SW 1271 (cell line): Measurements from ENCODE around the gene PSTPIP1.

Experiments
- DNase-seq, 2 experiments: peaks; one replicate each; lab custom pipeline; 2025; lab: John Stamatoyannopoulos, UW

PSTPIP1 gene

DNA sequence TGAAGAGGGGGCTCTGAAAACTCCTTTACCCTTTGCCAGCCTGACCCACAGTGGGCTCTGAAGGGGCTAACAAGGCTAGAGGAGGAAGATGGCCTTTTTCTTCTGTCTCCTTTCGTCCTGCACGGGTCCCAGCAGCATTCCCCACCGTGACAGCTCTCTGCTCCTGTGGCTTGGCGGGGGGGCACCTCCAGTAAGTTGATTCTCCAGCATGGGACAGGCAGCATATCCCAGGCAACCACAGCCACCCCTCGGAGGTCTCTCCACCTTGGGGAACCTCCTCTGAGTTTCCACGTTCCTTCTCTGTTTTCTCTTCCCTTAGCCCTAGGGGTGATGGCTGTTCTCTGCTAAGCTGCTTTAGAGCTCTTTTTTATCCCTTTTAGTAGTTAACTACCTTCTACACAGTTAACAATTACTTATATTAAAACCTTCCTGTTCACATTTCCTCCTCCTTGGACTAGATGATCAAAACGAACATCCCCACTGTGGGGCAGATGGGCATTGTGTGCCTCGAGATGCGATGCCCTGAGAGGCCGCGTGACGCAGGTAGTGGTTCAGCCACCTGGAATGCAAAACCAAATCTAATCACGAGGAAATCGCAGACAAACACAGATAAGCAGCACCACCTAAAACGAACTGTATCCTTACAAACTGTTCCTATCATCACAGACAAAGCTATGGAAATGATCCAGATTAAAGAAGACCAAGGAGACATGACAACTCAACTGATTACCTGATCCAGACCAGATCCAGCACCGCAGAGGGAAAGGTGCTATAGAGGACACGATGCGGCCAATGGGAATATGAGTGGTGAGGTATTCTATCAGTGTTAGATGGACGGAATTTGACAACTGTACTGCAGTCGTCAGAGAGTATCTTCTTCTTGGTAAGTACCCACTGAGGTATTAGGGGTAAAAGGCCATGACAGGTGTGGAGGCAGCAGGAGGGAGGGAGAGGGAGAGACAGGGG lies 48.3 kb downstream of the PSTPIP1 start:
- DNase-seq = no peak

DNA sequence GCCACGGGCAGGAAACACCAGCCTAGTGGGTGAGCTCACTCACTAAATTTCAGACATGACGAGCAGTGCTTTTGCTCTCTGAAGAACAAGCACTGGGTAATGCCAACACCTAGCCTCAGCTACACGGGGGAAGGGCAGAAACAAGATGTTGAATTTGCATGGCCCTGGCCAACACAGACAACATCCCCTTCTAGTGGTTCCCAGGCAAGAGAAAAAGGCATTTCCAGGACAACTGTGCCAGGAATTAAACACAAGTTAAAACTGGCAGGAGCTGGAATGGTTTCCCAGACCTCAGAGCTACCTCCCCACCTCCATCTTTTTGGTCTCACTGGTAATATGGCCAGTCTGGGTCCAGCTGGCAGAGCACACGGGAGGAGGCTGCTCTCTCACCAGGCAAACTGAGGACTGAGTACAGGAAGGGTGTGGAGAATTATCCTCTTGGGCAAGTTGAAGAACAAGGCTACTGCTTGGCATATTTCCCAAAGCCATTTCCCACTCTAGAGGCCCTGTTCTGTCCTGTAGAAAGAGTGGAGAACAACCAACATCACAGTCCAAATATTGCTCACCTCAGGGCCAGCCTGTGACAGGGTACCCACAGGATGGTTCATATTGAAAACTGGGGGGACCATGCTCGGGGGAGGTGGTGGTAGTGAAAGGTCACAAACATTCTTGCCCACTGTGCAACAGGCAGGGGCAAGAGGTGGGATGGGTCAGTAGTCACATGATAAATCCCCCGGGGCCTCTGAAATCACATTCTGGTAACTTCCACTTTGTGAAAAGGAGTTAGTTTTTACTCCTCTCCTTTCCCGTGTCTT lies 49.5 kb downstream of the PSTPIP1 start:
- DNase-seq = no peak

DNA sequence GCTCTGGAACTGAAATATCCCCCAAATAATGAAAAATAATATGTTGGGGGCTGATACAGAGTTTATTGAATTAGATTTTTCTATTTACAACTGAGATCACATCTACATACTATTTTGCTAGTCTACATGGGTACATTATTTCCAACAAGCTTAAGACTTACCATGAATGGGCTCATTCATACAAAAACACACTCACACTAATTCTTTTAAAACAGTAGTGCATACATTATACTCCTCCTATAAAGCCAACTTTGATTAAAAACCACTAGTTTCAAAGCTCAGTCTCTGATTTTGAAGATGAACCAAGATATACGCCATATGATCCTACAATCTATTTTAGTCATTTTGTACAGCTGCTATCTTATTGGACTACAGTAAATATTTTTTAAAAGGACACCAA lies 51.1 kb downstream of the PSTPIP1 start:
- DNase-seq = no peak

DNA sequence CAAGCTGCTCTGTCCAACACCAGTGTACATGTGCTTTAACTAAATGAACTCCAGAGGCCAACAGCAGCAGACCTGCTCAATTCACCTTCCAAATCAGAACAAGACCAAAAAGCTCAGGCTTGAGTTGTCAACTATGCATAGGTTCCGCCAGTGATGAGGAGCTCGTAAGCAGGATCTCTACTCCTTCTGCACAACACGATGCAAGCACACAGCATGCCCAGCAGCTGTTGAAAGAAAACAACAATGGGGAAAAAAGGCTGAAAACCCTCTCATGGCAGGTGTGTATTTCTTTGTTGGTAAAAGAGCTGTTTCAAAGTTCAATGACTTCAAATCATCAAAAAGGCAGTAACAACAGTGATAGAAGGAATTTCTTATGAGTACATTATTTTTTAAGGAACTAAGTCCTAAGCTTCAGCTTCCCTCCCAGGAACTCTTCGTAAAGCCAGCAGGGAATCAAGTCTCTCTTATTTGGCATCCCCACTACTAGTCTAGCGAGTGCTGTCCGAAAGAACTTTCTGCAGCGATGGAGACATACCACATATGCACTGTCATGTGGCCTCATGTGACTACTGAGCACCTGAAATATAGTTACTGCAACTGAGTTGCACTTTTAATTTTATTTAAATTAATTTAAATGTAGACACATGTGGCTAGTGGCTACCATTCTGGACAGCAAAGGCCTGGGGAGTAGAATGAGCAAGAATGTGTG lies 51.9 kb downstream of the PSTPIP1 start:
- DNase-seq = no peak

DNA sequence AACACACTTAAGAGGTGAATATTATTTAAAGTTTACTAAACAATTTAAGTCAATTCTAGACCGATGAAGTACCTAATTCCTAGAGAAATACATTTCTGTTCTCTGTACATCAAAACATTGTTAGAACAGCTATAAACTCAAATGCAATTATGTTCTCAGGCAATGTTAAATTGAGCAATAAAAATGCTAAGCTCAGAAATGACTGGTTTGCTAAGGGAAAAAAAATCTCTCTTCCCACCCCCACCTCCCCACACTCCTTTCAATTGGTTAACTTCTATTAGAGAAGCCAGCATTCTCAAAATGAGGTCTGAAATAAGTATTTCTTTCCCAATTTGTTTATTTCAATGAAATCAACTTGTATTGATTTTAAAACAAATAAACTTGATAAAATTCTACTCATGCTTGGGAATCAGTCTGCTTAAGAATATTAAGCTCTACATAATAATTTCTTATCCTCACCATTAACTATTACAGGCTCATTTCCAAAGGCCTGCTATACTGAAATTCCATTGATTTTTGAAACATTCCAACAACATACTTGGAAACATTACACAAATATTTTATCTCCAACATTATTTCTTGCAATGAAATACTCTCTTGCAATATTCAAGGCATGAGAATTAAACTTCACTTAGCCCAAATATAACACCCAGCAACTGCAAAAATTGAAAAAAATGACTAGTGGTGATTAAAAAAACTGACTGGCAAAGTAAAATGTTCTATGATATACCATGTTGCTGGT lies 53.4 kb downstream of the PSTPIP1 start:
- no peak for DNase-seq

DNA sequence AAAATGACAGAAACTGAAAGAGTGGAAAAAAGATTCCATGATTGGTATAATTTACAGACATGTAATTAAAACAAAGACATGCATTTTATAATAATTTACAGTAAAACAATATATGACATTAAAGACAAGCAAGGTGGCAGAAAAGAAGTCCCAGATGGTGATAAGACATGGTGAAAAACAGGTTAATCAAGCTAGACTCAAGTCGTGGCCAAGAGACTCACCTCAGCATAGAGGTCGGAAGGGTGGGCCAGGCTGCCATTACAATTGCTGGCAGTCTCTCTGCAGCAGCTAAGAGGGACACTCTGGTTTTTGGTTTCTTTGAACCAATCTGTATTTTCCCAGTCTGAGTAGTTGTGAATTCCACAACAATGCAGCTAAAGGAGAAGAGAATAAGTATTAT lies 57.6 kb downstream of the PSTPIP1 start:
- DNase-seq = no peak

DNA sequence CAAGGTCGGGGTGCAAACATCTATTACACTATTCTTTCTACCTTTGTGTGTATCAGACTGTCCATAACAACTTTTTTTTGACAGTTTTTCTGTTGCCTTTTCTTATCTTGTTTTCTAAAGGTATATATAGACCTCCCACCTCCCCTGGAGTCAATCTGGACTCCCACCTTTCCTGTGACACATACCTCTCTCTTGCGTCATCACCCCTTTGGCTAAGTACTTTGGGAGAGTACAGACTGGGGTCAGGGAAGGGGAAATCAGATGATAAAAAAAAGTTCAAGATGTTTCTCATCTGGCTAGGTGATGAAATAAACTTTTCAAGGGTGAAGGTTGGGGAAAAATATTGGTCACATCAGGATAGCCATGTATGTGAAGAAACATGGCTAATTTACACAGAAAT lies 58.8 kb downstream of the PSTPIP1 start:
- DNase-seq = no peak

DNA sequence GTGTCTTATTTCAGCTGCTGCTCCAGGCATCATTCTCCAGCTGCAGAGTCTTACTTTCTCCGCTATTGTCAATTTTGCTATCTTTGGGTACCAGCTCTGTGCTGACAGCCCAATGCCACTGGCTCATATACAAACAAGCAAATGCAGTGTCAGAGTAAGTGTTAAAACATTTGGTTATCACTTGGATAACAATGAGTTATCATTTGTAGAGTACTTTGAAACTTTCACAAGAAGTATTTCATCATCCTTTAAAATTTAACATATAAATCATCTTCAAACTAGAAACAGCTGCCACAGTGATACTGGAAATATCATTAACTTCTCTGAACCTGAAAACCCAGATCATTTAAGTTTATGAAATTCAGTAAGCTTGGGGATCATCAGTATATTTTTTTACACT lies 62.1 kb downstream of the PSTPIP1 start:
- DNase-seq = no peak

DNA sequence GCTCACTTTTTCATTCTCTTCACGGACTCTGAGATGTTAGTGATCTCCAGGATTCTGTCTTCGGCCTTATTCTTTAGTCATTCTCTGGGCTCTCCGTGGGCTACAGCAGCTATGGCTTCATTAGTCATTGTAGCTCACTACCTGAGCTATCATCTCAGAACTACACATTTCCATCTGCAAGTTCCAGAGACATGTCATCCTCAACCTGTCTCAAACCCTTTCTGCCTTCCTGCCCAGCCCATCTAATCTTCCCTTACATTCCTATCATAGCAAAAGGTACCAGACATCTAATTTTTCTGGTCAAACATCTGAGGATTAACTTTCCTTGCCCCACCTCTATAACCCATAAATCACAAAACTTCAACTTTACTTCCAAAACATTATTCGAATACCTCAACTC lies 62.8 kb downstream of the PSTPIP1 start:
- no peak for DNase-seq

DNA sequence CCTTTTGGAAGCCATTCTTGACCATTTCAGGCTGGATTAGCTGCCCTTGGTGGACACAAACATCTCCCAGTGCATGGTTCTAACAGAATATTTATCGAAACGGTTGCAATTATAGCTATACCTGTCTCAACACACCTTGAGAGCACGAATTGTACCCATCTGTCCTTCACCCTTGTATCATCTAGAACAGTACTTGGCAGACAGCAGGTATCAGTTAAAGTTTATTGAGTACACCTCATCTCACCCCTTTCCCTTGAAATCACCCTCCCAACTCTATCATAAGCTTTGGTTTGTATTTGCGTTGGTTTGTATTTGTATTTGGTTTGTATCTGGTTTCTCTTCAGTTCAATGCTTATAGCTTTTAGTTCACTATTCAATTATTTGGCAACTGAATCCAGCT lies 63.5 kb downstream of the PSTPIP1 start:
- DNase-seq = no peak

DNA sequence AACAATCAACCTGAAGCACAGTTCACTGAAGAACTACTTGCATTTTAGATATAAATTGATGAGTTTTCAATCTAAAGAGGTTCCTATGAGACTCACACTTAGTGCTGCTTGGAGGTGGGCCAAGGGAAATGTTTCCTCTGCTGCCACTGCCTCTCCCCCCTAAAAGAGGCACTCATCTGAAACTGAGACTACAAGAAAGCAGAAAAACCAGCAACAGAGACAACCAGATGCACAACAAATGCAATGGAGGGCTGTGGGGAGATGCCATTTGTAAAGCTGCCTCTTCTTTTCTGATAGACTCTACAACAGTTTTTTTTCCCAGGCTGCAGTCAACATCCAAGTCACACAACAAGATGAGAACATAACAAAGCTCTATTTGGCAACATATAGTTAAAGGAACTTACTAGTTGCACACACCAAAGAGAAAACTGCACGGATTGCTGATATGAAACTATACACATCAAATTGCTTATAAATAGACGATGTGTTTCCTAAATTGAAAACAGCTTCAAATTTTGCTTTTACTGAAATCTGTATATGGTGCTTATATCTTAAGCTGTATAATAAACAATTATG lies 64.9 kb downstream of the PSTPIP1 start:
- DNase-seq = no peak

DNA sequence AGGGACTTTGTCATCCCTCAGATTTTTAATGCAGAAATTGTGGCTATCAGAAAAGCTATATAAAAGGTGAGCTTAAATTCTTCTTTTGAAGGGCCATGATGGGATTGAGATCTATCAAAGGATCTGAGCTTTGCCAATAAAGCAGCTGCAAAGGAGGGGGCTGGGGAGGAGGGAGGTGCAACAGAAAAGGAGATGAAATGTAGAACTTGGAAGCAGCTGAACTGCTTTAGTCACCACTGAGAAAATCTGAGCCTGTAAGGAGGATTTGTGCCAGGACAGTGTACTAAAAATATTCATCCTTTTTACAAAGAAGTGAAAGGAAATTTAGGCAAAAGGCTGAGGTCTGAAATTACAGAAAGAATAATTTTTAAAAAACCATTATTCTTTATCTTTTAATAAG lies 65.6 kb downstream of the PSTPIP1 start:
- no peak for DNase-seq

DNA sequence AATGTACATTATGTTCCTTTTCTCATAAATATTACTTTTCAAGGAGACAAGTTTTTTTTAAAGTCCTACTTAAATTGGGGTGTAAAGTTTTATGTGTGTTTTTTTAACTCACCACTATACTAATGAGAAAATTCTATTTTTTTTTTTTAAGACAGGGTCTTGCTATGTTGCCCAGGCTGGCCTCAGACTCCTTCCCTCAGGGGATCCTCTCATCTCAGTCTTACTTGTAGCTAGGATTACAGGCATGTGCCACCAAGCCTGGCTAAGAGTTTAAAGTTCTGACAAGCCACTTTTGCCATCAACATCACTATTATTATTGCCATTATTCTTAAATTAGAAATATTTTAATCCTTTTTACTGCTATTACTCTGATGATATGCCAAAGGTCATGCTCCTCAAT lies 68.3 kb downstream of the PSTPIP1 start:
- DNase-seq = no peak

DNA sequence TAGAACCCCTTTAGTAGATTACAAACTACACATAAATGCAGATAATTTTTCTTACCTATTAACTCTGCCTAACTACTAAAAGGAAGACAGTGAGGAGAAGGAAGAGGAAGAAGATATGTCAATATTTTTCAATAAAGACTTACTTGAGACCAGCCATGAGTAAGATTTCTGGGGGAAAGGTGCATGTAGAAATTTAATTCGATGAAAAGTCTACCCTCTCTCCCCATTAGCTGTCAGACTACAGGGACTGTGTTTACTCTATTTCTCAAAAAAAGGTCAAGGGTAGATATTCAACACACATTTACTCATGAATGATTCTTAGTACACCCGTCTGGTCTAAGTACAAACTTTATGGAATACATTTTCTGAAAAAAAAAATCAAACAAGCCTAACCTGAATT lies 69.1 kb downstream of the PSTPIP1 start:
- no peak for DNase-seq

DNA sequence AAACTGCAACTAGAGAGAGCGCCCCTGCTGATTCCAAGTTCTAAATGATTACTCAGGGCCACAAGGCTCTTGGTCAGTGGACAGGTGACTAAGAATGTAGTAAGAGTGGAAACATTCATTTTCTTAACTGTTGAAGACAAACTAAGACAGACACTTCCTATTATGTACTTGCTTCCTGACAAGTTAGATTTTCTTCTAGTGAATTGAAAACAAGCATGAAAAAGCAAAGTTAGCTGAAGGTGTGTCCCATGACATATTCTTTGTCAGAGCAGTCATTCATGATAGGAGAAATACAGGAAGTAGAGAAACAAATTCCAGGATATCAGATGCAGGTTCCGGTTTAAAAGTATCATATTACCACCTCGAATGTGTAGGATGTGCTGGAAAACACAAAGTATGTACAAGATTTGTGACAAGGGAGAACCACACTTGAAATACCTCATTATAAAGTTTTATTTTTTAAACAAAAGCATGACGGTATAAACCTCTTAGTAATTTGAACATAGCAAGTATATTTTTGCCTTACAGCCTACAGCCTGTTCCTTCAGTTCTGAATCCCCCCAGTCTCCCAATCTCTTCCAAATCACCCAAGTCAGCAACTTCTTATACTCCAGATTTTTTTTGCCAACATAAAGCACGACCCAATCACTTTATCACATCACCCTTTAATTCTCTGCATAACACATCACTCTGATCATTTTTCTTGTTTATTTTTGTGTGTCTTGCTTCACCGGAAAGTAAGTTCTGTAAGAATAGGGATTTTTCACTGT lies 69.8 kb downstream of the PSTPIP1 start:
- DNase-seq = peak in 1 of 2 experiments; percentile 64

DNA sequence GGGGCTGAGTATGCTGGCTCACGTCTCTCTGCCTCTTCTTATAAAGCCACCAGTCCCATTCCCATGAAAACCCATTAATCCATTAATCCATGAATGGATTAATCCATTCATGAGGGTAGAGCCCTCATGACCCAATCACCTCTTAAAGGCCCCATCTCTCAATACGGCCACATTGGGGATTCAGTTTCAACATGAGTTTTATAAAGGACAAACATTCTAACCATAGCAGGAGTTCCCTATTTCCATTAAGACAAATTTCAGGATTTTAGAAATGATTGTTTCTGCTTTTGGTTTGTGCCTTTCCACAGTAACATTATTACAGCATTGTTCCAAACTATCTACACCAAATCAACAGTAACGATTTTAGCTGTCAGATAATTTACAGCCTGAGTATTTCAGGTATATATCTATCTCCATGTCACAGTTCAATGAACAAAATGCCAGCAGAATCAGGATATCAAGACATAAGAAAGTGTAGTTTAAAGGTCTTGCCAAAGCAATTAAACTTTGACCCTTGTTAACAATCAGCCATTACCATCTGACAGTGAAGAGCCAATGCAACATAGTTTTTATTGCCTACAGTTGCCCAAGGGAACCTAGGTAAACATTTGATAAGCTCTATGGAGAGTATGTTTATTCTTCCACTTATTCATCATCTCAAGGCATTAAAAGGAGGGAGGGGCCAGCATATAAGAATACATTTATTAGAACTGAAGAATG lies 72.2 kb downstream of the PSTPIP1 start:
- no peak for DNase-seq

DNA sequence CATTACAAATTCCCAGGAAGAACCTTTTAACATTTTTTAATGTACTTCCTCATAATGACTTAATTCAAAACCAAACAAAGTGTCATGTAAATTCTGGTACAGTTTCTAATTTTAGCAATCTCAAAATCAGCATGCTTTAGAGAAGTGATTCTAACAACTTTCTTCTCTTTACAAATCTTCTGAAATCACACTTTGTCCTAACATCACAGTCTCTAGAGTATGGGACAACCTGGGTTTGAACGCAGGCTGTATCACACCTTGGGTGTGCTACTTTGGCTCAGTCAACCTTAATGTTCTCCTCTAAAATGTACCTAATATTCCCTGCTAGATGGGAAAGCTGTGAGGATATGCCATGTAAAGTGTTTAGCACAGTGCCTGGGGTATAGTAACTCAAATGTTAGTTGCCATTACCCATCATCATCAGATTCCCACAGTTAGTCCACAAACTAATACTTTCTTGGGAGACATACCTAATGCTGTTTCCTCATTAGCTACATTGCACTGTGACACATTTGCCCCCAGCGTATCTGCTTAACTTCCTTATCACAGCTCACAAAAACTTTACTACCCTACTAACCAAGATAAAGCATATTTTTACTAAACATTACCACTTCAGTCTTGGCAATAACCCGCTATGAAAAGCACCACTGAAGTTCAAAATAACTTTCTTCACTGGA lies 72.9 kb downstream of the PSTPIP1 start:
- no peak for DNase-seq

DNA sequence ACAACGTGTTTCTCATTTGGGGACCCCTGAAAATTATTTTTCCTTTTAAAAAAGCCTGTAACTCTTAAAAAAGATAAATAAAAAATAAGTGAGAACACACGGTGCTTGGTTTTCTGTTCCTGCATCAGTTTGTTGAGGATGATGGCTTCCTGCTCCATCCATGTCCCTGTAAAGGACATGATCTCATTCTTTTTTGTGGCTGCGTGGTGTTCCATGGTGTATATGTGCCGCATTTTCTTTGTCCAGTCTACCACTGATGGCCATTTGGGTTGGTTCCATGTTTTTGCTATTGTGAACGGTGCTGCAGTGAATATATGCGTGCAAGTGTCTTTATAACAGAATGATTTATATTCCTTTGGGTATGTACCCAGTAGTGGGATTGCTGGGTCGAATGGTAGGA lies 73.7 kb downstream of the PSTPIP1 start:
- no peak for DNase-seq

DNA sequence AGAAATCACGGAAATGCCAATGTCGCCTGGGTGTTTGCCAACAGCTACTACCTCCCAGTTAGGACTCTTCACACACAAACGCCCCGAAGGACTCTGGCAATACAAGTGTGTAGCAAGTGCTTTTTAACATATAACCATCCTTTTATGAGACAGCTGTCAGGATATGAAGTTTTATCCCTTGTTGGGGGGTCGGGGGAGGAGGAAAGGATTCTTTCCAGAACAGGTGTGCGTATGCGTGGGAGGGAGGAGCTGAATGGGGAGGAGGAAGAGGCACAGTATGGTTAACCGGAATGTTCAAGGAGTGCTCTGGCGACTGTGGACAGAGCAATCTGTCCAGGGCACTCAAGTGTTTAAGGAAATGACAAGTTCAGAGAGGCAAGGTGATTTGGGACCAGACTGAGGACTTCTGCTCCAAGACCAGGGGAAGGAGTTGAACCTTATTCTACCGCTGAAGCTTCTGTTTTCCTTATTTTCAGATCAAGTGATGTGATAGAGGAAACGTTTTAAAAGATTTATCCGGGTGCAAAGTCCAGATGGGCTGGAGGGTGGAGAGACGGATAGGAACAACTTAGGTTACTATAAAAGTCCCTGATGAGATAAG lies 74.7 kb downstream of the PSTPIP1 start:
- DNase-seq = no peak
